ENCODE measurements around the gene SH3RF2.

DNA sequence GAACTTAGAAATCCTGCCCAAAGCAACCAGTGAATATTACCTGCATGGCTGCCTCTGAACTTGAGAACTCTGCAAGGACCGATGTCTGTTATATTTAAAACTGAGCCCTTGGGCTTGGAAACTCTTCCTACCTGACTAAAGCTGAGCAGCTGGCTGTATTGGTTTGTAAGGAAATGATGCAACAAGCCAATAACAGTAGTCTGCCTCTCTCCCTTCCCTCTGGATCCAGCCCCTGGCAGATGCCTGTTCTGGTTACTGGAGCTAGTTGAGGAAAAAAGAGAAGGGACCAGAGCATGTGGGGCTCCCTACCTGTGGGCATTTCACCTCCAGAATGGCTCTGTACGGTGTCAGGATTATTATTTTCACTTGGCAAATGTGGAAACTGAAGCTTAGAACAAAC, 34.7 kb downstream of the SH3RF2 start:
- TF ChIP-seq TBP (optimal IDR thresholded peaks at IDR 0.05; ENCODE audit: low read depth, low read length), result no peak
- no peak for TF ChIP-seq TCF7L2 (IDR thresholded peaks at IDR 0.05; ENCODE audit: low read depth, low read length)
- no peak for TF ChIP-seq FOS (IDR thresholded peaks at IDR 0.05; ENCODE audit: extremely low read depth, insufficient read length)
- TF ChIP-seq, protein P1, sequence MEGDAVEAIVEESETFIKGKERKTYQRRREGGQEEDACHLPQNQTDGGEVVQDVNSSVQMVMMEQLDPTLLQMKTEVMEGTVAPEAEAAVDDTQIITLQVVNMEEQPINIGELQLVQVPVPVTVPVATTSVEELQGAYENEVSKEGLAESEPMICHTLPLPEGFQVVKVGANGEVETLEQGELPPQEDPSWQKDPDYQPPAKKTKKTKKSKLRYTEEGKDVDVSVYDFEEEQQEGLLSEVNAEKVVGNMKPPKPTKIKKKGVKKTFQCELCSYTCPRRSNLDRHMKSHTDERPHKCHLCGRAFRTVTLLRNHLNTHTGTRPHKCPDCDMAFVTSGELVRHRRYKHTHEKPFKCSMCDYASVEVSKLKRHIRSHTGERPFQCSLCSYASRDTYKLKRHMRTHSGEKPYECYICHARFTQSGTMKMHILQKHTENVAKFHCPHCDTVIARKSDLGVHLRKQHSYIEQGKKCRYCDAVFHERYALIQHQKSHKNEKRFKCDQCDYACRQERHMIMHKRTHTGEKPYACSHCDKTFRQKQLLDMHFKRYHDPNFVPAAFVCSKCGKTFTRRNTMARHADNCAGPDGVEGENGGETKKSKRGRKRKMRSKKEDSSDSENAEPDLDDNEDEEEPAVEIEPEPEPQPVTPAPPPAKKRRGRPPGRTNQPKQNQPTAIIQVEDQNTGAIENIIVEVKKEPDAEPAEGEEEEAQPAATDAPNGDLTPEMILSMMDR (IDR thresholded peaks at IDR 0.05 in 2 of 3, conservative IDR thresholded peaks at IDR 0.05 in 1 of 3; ENCODE audit: insufficient read depth in 2 of 3, low read depth in 1 of 3, low read length in 3 of 3), result no peak
- TF ChIP-seq CBX1 (IDR thresholded peaks at IDR 0.05; ENCODE audit: low read depth), result no peak
- no peak for TF ChIP-seq PHF21A (IDR thresholded peaks at IDR 0.05; ENCODE audit: borderline replicate concordance, low read depth)
- TF ChIP-seq NFXL1 (CRISPR knock-in tag; IDR thresholded peaks at IDR 0.05), result no peak
- no peak for TF ChIP-seq KDM2B (CRISPR knock-in tag; IDR thresholded peaks at IDR 0.05)

All from K562 (cell line).